GM19043 (cell line): ENCODE measurements around the gene LITAF.
A peak's percentile ranks its signal among the peaks of the same experiment; 100 is the strongest.
"Not testable (repeated sequence)": the region's sequence is repeated elsewhere in the genome, so short reads cannot be mapped to it uniquely, and the experiment has no call there.

ENCODE experiments used
- ATAC-seq: cut with Tn5 transposase; IDR thresholded peaks from one replicate; pipeline ENCODE4 v1.9.1; 2021; ENCODE audit warnings: low read depth; ENCODE audit not compliant: unreplicated experiment

Gene LITAF

GRCh38 chr16:11580451-11581086, 6.2 kb downstream of the LITAF start:
- no peak for ATAC-seq

DNA sequence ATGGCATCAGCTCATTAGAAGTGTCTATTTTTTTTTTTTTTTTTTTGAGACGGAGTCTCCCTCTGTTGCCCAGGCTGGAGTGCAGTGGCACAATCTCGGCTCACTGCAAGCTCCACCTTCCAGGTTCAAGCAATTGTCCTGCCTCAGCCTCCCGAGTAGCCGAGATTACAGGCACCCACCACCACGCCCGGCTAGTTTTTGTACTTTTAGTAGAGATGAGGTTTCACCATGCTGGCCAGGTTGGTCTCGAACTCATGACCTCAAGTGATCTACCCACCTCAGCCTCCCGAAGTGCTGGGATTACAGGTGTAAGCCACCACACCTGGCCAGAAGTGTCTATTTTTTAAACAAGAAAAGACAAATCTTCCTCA, 9.4 kb downstream of the LITAF start:
- not testable (repeated sequence) for ATAC-seq

GRCh38 chr16:11576427-11577289, 10.1 kb downstream of the LITAF start:
- ATAC-seq = peak; percentile 73

- ATAC-seq = no peak
Measured at GRCh38 chr16:11575223-11575589, 11.5 kb downstream of the LITAF start.

GRCh38 chr16:11572301-11572995, 14.3 kb downstream of the LITAF start:
- no peak for ATAC-seq

- ATAC-seq = no peak
Measured at GRCh38 chr16:11571549-11571948, 15.2 kb downstream of the LITAF start.

- no peak for ATAC-seq
Measured at GRCh38 chr16:11570806-11571205, 15.9 kb downstream of the LITAF start.

GRCh38 chr16:11570258-11570657, 16.5 kb downstream of the LITAF start:
- ATAC-seq = no peak

DNA sequence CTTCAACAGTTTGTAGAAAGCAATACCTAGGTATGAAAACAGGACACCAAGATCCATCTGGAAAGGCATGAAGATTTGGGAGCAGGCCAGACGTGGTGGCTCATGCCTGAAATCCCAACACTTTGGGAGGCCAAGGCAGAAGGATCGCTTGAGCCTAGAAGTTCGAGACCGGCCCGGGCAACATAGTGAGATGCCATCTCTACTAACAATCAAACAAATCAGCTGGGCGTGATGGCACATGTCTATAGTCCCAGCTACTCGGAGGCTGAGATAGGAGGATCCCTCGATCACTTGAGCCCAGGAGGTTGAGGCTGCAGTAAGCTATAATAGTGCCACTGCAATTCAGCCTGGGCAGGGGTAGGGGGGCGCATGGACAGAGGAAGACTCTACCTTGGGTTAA, 20.3 kb downstream of the LITAF start:
- ATAC-seq = no peak

DNA sequence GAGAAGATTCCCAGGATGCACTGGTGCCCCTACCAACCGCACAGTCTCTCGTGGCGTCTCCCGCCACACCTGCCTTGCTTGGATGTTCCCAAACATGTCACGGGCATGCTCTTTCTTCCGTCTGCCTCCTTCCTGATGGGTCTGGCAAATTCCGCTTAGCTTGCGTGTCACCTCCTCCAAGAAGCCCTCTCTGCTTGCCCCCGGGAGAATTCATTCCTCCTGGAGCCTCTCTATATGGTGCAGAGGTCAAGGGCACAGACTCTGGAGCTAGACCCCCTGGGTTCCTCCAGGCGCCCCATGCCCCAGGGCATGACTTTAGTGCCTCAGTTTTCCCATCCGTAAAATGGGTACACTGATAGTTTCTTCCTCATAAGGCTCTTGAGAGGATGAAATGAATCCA, 21.1 kb downstream of the LITAF start:
- ATAC-seq = no peak

GRCh38 chr16:11564046-11564926, 22.4 kb downstream of the LITAF start:
- ATAC-seq = no peak

DNA sequence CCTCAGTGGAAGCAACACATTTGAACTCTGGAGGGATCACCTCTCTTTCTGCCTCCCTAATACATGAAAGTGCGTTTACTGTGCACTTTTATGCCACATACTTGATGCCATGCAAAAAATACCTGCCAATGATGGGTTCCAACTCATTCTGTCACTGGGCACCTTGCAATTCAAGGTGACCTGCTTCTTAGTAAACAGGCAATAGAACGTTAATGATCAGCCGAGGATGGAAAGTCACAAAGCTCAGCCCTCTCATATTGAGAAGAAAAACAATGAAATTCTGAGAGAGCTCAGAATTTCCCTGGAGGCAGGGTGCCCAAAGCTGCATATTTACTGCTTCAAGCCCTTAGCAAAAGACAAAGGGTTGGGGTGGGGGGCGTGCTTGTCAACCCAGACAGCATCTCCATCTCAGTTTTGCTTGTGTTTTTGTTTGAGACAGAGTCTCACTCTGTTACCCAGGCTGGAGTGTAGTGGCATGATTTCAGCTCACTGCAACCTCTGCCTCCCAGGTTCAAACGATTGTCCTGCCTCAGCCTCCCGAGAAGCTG, 23.2 kb downstream of the LITAF start:
- ATAC-seq = no peak

- ATAC-seq = no peak
Measured at GRCh38 chr16:11562941-11563340, 23.8 kb downstream of the LITAF start.

DNA sequence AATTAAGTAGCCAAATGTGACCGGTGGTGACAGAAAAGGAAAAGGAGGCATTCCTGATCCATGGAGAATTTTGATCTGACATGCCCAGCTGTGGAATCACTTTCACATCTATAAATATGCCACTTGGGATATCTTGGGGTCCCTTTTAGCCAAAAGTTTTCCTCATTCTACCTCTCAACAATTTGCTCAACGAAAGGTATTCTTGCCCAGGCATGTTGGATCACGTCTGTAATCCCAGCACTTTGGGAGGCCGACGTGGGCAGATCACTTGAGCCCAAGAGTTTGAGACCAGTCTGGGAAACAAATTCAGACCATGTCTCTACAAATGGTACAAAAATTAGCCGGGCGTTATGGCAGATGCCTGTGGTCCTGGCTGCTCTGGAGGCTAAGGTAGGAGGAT, 24.3 kb downstream of the LITAF start:
- no peak for ATAC-seq

DNA sequence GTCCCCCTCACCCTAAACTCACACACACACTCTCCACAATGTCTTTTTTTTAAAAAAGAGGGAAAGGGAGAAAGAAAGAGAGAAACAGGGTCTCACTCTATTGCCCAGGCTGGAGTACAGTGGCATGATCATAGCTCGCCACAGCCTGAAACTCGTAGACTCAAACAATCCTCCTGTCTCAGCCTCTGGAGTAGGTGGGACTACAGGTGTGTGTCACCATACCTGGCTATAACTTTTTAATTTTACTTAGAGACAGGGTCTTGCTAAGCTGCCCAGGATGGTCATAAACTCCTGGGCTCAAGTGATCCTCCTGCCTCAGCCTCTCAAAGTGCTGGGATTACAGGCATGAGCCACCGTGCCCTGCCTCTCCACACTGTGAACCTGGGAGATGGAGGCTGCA, 24.9 kb downstream of the LITAF start:
- ATAC-seq = no peak

DNA sequence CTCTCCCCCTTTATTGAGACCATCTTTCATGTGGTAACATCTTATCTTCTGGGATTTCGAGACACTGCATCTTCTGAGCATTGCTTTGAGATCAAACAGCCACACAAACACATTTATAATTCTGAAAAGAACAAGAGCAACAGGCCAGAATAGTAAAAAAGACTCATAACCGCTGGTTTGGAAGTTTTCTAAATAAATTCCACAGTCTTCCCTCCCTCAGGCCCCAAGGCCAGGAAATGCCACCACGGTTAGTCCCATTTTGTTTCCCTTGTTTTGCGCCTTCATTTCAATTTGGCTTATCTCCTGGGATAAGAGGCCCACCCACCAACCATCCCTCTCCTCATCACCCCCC, 25.3 kb downstream of the LITAF start:
- no peak for ATAC-seq

DNA sequence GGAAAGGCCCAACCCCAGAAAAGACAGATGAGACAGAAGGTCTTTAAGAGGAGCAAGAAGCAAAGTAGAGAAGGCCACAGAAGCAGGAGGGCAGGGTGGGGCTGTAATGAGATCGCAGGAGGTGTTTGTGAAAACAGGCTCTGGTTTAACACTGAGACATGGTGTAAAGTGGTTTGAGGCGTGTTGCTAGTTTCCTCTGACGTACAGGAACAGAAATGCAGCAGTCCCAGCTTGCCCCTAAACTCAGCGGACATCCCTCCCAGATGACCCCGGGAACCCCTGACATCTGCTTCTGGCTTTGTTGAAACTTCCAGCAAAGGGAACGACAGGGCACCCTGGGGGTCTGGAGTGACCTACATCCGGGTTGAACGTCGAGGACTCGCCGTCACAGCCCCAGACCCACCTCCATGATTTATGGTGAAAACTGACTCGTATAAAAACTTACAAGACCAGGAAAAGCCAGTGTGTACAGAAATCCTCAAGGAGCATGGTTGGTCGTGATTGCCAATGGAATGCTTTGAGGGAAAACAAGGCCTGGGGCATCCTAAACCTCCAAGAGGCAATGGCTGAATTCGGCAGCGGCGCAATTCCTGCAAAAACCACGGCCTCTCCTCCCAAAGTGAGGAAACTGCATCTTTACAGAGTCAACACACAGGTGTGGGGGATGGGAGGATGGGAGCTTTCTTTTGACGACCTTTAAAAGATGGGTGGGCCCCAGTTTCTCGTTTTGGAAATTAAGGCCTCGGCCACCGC, 25.8 kb downstream of the LITAF start:
- ATAC-seq = no peak

DNA sequence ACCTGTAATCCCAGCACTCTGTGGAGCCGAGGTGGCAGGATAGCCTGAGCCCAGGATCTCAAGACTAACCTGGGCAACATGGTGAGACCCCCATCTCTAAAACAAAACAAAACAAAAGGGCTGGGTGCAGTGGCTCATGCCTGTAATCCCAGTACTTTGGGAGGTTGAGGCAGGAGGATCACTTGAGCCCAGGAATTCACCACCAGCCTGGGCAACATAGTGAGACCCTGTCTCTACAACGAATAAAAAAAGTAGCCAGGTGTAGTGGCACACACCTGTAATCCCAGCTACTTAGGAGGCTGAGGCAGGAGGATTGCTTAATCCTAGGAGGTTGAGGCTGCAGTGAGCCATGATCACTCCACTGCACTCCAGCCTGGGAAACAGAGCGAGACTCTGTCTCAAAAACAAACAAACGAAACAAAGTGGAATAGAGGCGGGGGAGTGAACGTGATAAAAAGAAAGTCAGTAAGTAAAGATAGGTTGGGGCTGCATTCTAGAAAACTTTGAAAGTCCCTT, 28.4 kb downstream of the LITAF start:
- not testable (repeated sequence) for ATAC-seq

DNA sequence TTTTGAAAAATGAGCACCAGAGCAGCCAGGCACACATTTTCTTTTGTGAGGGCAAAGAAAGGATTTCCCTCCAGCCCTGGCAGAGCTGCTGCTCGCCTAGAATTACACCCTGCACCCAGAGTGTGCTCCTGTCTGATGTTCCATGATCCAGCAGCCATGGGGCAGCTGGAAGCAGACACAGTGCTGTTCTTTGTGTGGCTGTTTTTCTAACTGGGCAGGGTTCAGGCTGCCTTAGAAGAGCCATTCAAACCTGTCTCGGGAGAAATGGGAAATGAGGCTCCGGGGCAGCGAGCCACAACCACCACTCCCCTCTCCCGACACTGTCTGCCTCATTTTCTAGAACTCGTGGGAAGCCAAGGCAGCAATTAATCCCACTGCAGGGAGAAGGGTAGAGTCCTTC, 28.9 kb downstream of the LITAF start:
- ATAC-seq = no peak
